GM12878 (cell line): ENCODE measurements around the gene C15orf40.

Experiments used
- CBFB ChIP-seq: IDR thresholded peaks from 2 replicates; pipeline ENCODE4 v1.6.1; 2016; ENCODE audit warnings: antibody characterized with exemption, low read depth
- CBX3 ChIP-seq: fragments of 200-600 bp; sonication (generic); IDR thresholded peaks from 2 replicates; pipeline ENCODE4 v1.6.1; 2016; ENCODE audit warnings: low read depth, borderline replicate concordance
- CBX5 ChIP-seq: sonication (generic); IDR thresholded peaks from 2 replicates; pipeline ENCODE4 v1.6.1; 2016; ENCODE audit warnings: low read depth, moderate library complexity, mild to moderate bottlenecking, inconsistent platforms
- CHD4 ChIP-seq: fragments of 200-600 bp; sonication (generic); IDR thresholded peaks from 2 replicates; pipeline ENCODE4 v1.6.1; 2016; ENCODE audit warnings: mild to moderate bottlenecking
- CREB1 ChIP-seq: IDR thresholded peaks from 2 replicates; pipeline ENCODE4 v1.6.1; 2012; ENCODE audit warnings: low read depth, mild to moderate bottlenecking, inconsistent platforms
- CTCF ChIP-seq, 3 experiments: IDR thresholded peaks in 2 of 3; conservative IDR thresholded peaks in 1 of 3; 2 replicates each; pipeline ENCODE4 v1.5.1; 2011; ENCODE audit warnings: low read depth in 3 of 3, low read length in 3 of 3, mild to moderate bottlenecking in 3 of 3, control low read depth in 2 of 3, moderate library complexity in 2 of 3, inconsistent platforms in 1 of 3, mixed read lengths in 1 of 3; ENCODE audit not compliant: control insufficient read depth in 2 of 3, insufficient read depth in 1 of 3; ENCODE audit errors: extremely low read depth in 1 of 3
- ELK1 ChIP-seq: IDR thresholded peaks from 2 replicates; pipeline ENCODE4 v1.6.1; 2012; ENCODE audit warnings: low read depth, low read length, improper control_type of control experiment
- FOXM1 ChIP-seq: IDR thresholded peaks from 2 replicates; pipeline ENCODE4 v1.6.1; 2012; ENCODE audit warnings: low read depth, mild to moderate bottlenecking, inconsistent platforms, low read length, moderate library complexity
- GABPA ChIP-seq: IDR thresholded peaks from 2 replicates; pipeline ENCODE4 v1.6.1; 2014; ENCODE audit warnings: antibody characterized with exemption, low read depth, mild to moderate bottlenecking, inconsistent platforms
- POLR2A ChIP-seq: IDR thresholded peaks from 2 replicates; pipeline ENCODE4 v1.6.1; 2011; ENCODE audit warnings: low read depth, mild to moderate bottlenecking, low read length
- RELA ChIP-seq: fragments of 450-650 bp; IDR thresholded peaks from 2 replicates; pipeline ENCODE4 v1.8.0; 2014; ENCODE audit warnings: borderline replicate concordance; ENCODE audit not compliant: partially characterized antibody
- REST ChIP-seq: IDR thresholded peaks from 2 replicates; pipeline ENCODE4 v1.6.1; 2012; ENCODE audit warnings: mild to moderate bottlenecking, low read depth, low read length
- ZZZ3 ChIP-seq: IDR thresholded peaks from 2 replicates; pipeline ENCODE4 v1.6.1; 2011; ENCODE audit warnings: low read depth; ENCODE audit not compliant: control insufficient read depth, insufficient read length
- TF ChIP-seq, protein P1 (sequence below): fragments of 450-650 bp; conservative IDR thresholded peaks from 2 replicates; pipeline ENCODE4 v1.6.1; 2017; ENCODE audit warnings: mild to moderate bottlenecking, moderate library complexity

DNA sequence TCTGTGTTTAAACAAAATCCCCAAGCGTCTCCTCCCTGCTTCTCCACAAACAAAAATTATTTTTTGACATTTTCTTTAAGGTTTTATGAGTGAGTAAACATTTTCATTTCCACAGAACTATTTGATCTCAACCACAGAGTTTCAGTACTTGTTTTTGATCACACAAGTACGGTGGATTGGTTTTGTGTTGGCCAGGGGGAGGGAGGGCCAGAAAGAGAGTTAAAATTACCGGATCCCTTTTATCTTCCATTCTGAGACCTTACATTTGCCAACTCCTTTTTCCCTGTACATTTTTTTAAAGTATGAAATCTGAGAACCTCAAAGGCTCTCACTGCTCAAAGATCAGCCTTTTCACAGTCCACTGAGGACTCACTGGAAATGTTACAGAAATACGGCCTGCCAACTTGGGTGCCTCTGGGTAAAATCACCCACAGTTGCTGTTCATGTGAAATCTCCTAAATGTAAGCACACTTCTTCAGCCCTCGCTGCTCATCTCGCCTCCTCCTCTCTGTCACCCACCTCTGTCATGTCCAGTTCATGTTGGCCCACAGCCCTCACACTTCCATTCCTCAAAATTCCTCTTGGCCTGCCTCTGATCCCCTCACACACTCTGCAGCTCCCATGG lies 60.6 kb downstream of the C15orf40 start:
- TF ChIP-seq ELK1 = no peak
- TF ChIP-seq CTCF (IDR thresholded peaks at IDR 0.05 in 2 of 3, conservative IDR thresholded peaks at IDR 0.05 in 1 of 3; ENCODE audit: control insufficient read depth in 2 of 3, extremely low read depth in 1 of 3, insufficient read depth in 1 of 3, low read depth in 3 of 3, low read length in 3 of 3) = no peak
- no peak for TF ChIP-seq GABPA
- no peak for TF ChIP-seq CHD4
- TF ChIP-seq CREB1 = no peak
- no peak for TF ChIP-seq CBX5
- no peak for TF ChIP-seq FOXM1
- TF ChIP-seq, protein P1, sequence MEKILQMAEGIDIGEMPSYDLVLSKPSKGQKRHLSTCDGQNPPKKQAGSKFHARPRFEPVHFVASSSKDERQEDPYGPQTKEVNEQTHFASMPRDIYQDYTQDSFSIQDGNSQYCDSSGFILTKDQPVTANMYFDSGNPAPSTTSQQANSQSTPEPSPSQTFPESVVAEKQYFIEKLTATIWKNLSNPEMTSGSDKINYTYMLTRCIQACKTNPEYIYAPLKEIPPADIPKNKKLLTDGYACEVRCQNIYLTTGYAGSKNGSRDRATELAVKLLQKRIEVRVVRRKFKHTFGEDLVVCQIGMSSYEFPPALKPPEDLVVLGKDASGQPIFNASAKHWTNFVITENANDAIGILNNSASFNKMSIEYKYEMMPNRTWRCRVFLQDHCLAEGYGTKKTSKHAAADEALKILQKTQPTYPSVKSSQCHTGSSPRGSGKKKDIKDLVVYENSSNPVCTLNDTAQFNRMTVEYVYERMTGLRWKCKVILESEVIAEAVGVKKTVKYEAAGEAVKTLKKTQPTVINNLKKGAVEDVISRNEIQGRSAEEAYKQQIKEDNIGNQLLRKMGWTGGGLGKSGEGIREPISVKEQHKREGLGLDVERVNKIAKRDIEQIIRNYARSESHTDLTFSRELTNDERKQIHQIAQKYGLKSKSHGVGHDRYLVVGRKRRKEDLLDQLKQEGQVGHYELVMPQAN = no peak
- TF ChIP-seq CBFB = no peak
- TF ChIP-seq CBX3 = no peak
- no peak for TF ChIP-seq RELA
- no peak for TF ChIP-seq POLR2A
- TF ChIP-seq ZZZ3 = no peak
- TF ChIP-seq REST = no peak
